Measurements from ENCODE around the gene EYS. TPM values are rescaled to one million over a fixed set of nuclear protein-coding genes. Genes with fewer than 3 reads are reported as not detected.
"Not testable (repeated sequence)": the region's sequence is repeated elsewhere in the genome, so short reads cannot be mapped to it uniquely, and the experiment has no call there.

EYS gene
- total RNA-seq, 2 donors from 2014 or later, result not detected

DNA sequence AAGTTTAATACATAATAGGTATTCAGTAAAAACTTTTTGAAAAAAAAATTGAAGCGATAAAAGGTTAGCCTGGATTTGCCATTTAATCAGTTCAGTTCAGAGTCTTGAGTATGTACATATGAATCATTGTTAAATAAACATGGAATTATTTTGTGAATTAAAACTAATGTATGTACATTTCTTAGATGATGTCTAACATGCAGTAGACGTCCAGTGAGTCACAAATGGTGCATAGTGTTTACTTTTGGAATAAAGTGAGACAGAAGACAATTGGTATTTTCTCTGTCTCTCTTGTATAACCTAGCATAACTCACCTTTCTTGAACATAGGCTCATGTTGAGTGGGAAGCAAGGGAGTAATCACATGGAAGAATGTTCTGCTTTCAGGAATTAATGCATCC, 83.5 kb downstream of the EYS start:
- no peak for TF ChIP-seq CTCF (IDR thresholded peaks at IDR 0.05)
- H3K27me3 ChIP-seq (replicated peaks; ENCODE audit: insufficient read depth), result no peaks in the 10 kb centered on the region
- no peak for ATAC-seq (ENCODE audit: insufficient number of reproducible peaks, low FRiP score, low read depth)
- H3K4me1 ChIP-seq (ENCODE audit: control insufficient read depth in 1 of 2, low read depth in 2 of 2), result no peaks in the 10 kb centered on the region
- no peak overlapping the region for H3K4me3 ChIP-seq
- DNase-seq (ENCODE audit: low spot score), result no peak
- no peaks in the 10 kb centered on the region for H3K9me3 ChIP-seq
- no peaks in the 10 kb centered on the region for H3K36me3 ChIP-seq
- H3K27ac ChIP-seq, result no peak overlapping the region

- DNase-seq (ENCODE audit: low spot score) (no peak), ATAC-seq (ENCODE audit: insufficient number of reproducible peaks, low FRiP score, low read depth) (no peak)
- Histone ChIP-seq H3K27me3 (replicated peaks; ENCODE audit: insufficient read depth) (no peaks in the 10 kb centered on the region), H3K9me3 (no peaks in the 10 kb centered on the region), H3K36me3 (no peaks in the 10 kb centered on the region), H3K4me3 (no peak overlapping the region), H3K27ac (no peak overlapping the region), H3K4me1 (ENCODE audit: control insufficient read depth in 1 of 2, low read depth in 2 of 2) (no peaks in the 10 kb centered on the region)
- no peak for TF ChIP-seq CTCF (IDR thresholded peaks at IDR 0.05)
Measured at GRCh38 chr6:65610746-65611145, 96.3 kb downstream of the EYS start.

- H3K27me3 ChIP-seq (replicated peaks; ENCODE audit: insufficient read depth), result no peaks in the 10 kb centered on the region
- no peak for TF ChIP-seq CTCF (IDR thresholded peaks at IDR 0.05)
Measured at GRCh38 chr6:65595540-65595939, 111.5 kb downstream of the EYS start.

DNA sequence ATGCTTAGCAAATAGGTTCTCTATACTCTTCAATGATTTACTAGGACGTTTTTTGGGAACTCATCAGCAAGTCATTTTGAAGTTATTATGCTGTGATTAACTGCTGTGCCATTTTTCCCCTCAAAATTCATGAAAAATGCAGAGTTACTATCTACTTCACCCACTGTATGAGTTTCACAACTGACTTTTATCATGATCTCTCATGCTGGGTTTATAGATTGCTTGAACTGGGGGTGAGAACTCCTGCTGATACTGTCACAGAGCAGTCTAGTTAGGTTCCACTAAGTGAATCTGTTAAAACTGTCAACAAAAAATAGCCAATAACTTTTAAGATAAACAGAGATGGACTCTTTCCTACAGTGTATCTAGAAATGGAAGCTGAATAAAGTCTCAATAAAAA, 136.7 kb downstream of the EYS start:
- no peaks in the 10 kb centered on the region for H3K4me1 ChIP-seq (ENCODE audit: control insufficient read depth in 1 of 2, low read depth in 2 of 2)
- no peak overlapping the region for H3K27ac ChIP-seq
- no peaks in the 10 kb centered on the region for H3K27me3 ChIP-seq (replicated peaks; ENCODE audit: insufficient read depth)
- ATAC-seq (ENCODE audit: insufficient number of reproducible peaks, low FRiP score, low read depth), result no peak
- no peaks in the 10 kb centered on the region for H3K36me3 ChIP-seq
- H3K9me3 ChIP-seq, result no peaks in the 10 kb centered on the region
- DNase-seq (ENCODE audit: low spot score), result no peak
- H3K4me3 ChIP-seq, result no peak overlapping the region
- TF ChIP-seq CTCF (IDR thresholded peaks at IDR 0.05), result no peak

More at GRCh38 chr6:65595540-65595939, 111.5 kb downstream of the EYS start:
- Histone ChIP-seq H3K36me3 (no peaks in the 10 kb centered on the region), H3K4me3 (no peak overlapping the region), H3K9me3 (no peaks in the 10 kb centered on the region), H3K27ac (no peak overlapping the region), H3K4me1 (ENCODE audit: control insufficient read depth in 1 of 2, low read depth in 2 of 2) (no peaks in the 10 kb centered on the region)
- DNase-seq (ENCODE audit: low spot score) (no peak), ATAC-seq (ENCODE audit: insufficient number of reproducible peaks, low FRiP score, low read depth) (no peak)

- TF ChIP-seq CTCF (IDR thresholded peaks at IDR 0.05), result no peak
- H3K27me3 ChIP-seq (replicated peaks; ENCODE audit: insufficient read depth), result no peaks in the 10 kb centered on the region
- no peaks in the 10 kb centered on the region for H3K4me1 ChIP-seq (ENCODE audit: control insufficient read depth in 1 of 2, low read depth in 2 of 2)
- no peak overlapping the region for H3K4me3 ChIP-seq
- no peak for DNase-seq (ENCODE audit: low spot score)
- H3K9me3 ChIP-seq, result no peaks in the 10 kb centered on the region
- no peaks in the 10 kb centered on the region for H3K36me3 ChIP-seq
- no peak overlapping the region for H3K27ac ChIP-seq
- no peak for ATAC-seq (ENCODE audit: insufficient number of reproducible peaks, low FRiP score, low read depth)
Measured at GRCh38 chr6:65569505-65569904, 137.5 kb downstream of the EYS start.

DNA sequence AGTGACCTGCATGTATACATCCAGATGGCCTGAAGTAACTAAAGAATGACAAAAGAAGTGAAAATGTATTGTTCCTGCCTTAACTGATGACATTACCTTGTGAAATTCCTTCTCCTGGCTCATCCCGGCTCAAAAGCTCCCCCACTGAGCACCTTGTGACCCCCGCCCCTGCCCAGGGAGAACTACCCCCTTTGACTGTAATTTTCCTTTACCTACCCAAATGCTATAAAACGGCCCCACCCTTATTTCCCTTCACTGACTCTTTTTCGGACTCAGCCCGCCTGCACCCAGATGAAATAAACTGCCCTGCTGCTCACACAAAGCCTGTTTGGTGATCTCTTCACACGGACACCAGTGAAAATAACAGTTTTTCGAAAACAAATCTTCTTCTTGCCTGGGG, 138.0 kb downstream of the EYS start:
- H3K36me3 ChIP-seq; ATAC-seq (ENCODE audit: insufficient number of reproducible peaks, low FRiP score, low read depth); H3K4me1 ChIP-seq (ENCODE audit: control insufficient read depth in 1 of 2, low read depth in 2 of 2); H3K27me3 ChIP-seq (replicated peaks; ENCODE audit: insufficient read depth); H3K27ac ChIP-seq; DNase-seq (ENCODE audit: low spot score); H3K4me3 ChIP-seq; H3K9me3 ChIP-seq: not testable (repeated sequence)

Data from thoracic aorta (tissue), 2 donors.